Tibial artery (tissue), 4 donors: ENCODE results near the gene GPR32.
"Not testable (repeated sequence)": the region's sequence is repeated elsewhere in the genome, so short reads cannot be mapped to it uniquely, and the experiment has no call there.

Experiments used
- DNase-seq, 2 donors: peaks; one replicate each; pipeline ENCODE4 v3.0.0-alpha.2; 2019
- H3K27ac ChIP-seq, 2 donors: fragments of 200-600 bp; sonication (generic) in 1 of 2; 1 replicate in 1 of 2; 2 replicates in 1 of 2; pipeline ENCODE4 v1.5.1; 2018 to 2019; ENCODE audit warnings: mild to moderate bottlenecking in 1 of 2
- H3K27me3 ChIP-seq, 2 donors: fragments of 200-600 bp; sonication (generic) in 1 of 2; one replicate each; pipeline versions ENCODE4 v1.5.1 to v1.6.0; 2016 to 2019
- H3K36me3 ChIP-seq, 3 donors: fragments of 200-600 bp; sonication (generic) in 2 of 3; one replicate each; pipeline ENCODE4 v1.5.1; 2016 to 2019; ENCODE audit warnings: mild to moderate bottlenecking in 2 of 3
- H3K4me1 ChIP-seq, 4 donors: fragments of 200-600 bp; sonication (generic) in 2 of 4; 1 replicate in 3 of 4; 2 replicates in 1 of 4; pipeline ENCODE4 v1.5.1; 2016 to 2019
- H3K4me3 ChIP-seq, 2 donors: fragments of 200-600 bp; sonication (generic) in 1 of 2; 1 replicate in 1 of 2; 2 replicates in 1 of 2; pipeline ENCODE4 v1.5.1; 2018 to 2019; ENCODE audit warnings: mild to moderate bottlenecking in 2 of 2
- H3K9me3 ChIP-seq, 3 donors: fragments of 200-600 bp; sonication (generic) in 1 of 3; one replicate each; pipeline ENCODE4 v1.5.1; 2016 to 2019
- CTCF ChIP-seq, 2 experiments: fragments of 200-600 bp in 1 of 2; fragments of 450-650 bp in 1 of 2; IDR thresholded peaks; one replicate each; pipeline ENCODE4 v1.5.1; 2017 to 2019; ENCODE audit warnings: antibody characterized with exemption in 2 of 2, mild to moderate bottlenecking in 1 of 2, moderate library complexity in 1 of 2
- intact Hi-C: fragments of 100-400 bp; cut with DNase I; formaldehyde crosslinking; loops from one replicate; pipeline ENCODE4 v1.15.0; 2023; ENCODE audit warnings: low total_unique reads

The GPR32 gene

GRCh38 chr19:50753879-50754278, 16.4 kb upstream of the GPR32 start:
- no peak overlapping the region for H3K27ac ChIP-seq
- no peaks in the 10 kb centered on the region for H3K9me3 ChIP-seq
- intact Hi-C loops: no loop called here
- no peak for TF ChIP-seq CTCF (IDR thresholded peaks at IDR 0.05)
- H3K36me3 ChIP-seq: no peaks in the 10 kb centered on the region
- no peak for DNase-seq
- H3K27me3 ChIP-seq: peaks cover 0 to 14% of the 10 kb centered on the region in 2 donors
- no peak overlapping the region for H3K4me3 ChIP-seq
- no peaks in the 10 kb centered on the region for H3K4me1 ChIP-seq

- H3K9me3 ChIP-seq, H3K27ac ChIP-seq, DNase-seq, H3K4me1 ChIP-seq, intact Hi-C loops, H3K36me3 ChIP-seq, H3K4me3 ChIP-seq: not testable (repeated sequence)
- H3K27me3 ChIP-seq: peaks cover 0 to 13% of the 10 kb centered on the region in 2 donors
Measured at GRCh38 chr19:50756244-50756643, 14.0 kb upstream of the GPR32 start.

- H3K4me3 ChIP-seq, H3K36me3 ChIP-seq, H3K9me3 ChIP-seq, DNase-seq, H3K4me1 ChIP-seq, intact Hi-C loops, H3K27ac ChIP-seq: not testable (repeated sequence)
- H3K27me3 ChIP-seq: peaks cover 0 to 14% of the 10 kb centered on the region in 2 donors
Measured at GRCh38 chr19:50757624-50758023, 12.6 kb upstream of the GPR32 start.

- H3K36me3 ChIP-seq, DNase-seq, H3K27ac ChIP-seq, H3K4me1 ChIP-seq, H3K9me3 ChIP-seq, intact Hi-C loops, H3K4me3 ChIP-seq: not testable (repeated sequence)
- H3K27me3 ChIP-seq: peaks cover 0 to 13% of the 10 kb centered on the region in 2 donors
Measured at GRCh38 chr19:50759076-50759475, 11.2 kb upstream of the GPR32 start.

GRCh38 chr19:50759886-50760285, 10.4 kb upstream of the GPR32 start:
- no peaks in the 10 kb centered on the region for H3K9me3 ChIP-seq
- no peaks in the 10 kb centered on the region for H3K4me1 ChIP-seq
- TF ChIP-seq CTCF (IDR thresholded peaks at IDR 0.05): no peak
- H3K36me3 ChIP-seq: no peaks in the 10 kb centered on the region
- H3K4me3 ChIP-seq: no peak overlapping the region
- no peak for DNase-seq
- intact Hi-C loops: no loop called here
- H3K27me3 ChIP-seq: peaks cover 0 to 13% of the 10 kb centered on the region in 2 donors
- H3K27ac ChIP-seq: no peak overlapping the region

GRCh38 chr19:50761501-50761900, 8.8 kb upstream of the GPR32 start:
- DNase-seq, H3K4me1 ChIP-seq, H3K4me3 ChIP-seq, H3K27ac ChIP-seq, H3K36me3 ChIP-seq, intact Hi-C loops, H3K9me3 ChIP-seq: not testable (repeated sequence)
- peaks cover 0 to 11% of the 10 kb centered on the region in 2 donors for H3K27me3 ChIP-seq

- H3K4me1 ChIP-seq, H3K27ac ChIP-seq, DNase-seq, H3K4me3 ChIP-seq, intact Hi-C loops, H3K9me3 ChIP-seq, H3K36me3 ChIP-seq: not testable (repeated sequence)
- peaks cover 0 to 11% of the 10 kb centered on the region in 2 donors for H3K27me3 ChIP-seq
Measured at GRCh38 chr19:50763521-50763920, 6.7 kb upstream of the GPR32 start.

- intact Hi-C loops: no loop called here
- H3K36me3 ChIP-seq: no peaks in the 10 kb centered on the region
- peaks cover 0 to 13% of the 10 kb centered on the region in 2 donors for H3K27me3 ChIP-seq
- DNase-seq: no peak
- no peaks in the 10 kb centered on the region for H3K9me3 ChIP-seq
- no peak overlapping the region for H3K4me3 ChIP-seq
- TF ChIP-seq CTCF (IDR thresholded peaks at IDR 0.05): no peak
- H3K27ac ChIP-seq: no peak overlapping the region
- H3K4me1 ChIP-seq: no peaks in the 10 kb centered on the region
Measured at GRCh38 chr19:50764409-50764808, 5.9 kb upstream of the GPR32 start.

- H3K4me1 ChIP-seq, H3K36me3 ChIP-seq, intact Hi-C loops, DNase-seq, H3K27ac ChIP-seq, H3K9me3 ChIP-seq, H3K4me3 ChIP-seq: not testable (repeated sequence)
- H3K27me3 ChIP-seq: peaks cover 0 to 31% of the 10 kb centered on the region in 2 donors
Measured at GRCh38 chr19:50766746-50767145, 3.5 kb upstream of the GPR32 start.

GRCh38 chr19:50767263-50767662, 3.0 kb upstream of the GPR32 start:
- peaks cover 0 to 34% of the 10 kb centered on the region in 2 donors for H3K27me3 ChIP-seq
- H3K36me3 ChIP-seq, H3K4me3 ChIP-seq, DNase-seq, H3K27ac ChIP-seq, H3K9me3 ChIP-seq, H3K4me1 ChIP-seq, intact Hi-C loops: not testable (repeated sequence)
